Body of pancreas (tissue), 4 donors: ENCODE data around the gene ANO4. TPM values are rescaled to one million over a fixed set of nuclear protein-coding genes. Genes with fewer than 3 reads are reported as not detected.

Experiments
- ATAC-seq: fragments of 150-250 bp; one replicate; pipeline ENCODE4 v1.9.1; 2016
- DNase-seq, 4 donors: peaks; one replicate each; pipeline ENCODE4 v3.0.0-alpha.2; 2019
- H3K27ac ChIP-seq, 4 donors: fragments of 200-600 bp; sonication (generic); 1 replicate in 3 of 4; 2 replicates in 1 of 4; pipeline versions ENCODE4 v1.5.1 to v1.6.1; 2016 to 2019; ENCODE audit warnings: mild to moderate bottlenecking in 1 of 4, mixed read lengths in 1 of 4, moderate library complexity in 1 of 4
- H3K27me3 ChIP-seq, 2 donors: fragments of 200-600 bp; sonication (generic); one replicate each; pipeline ENCODE4 v1.6.0; 2016; ENCODE audit warnings: mild to moderate bottlenecking in 1 of 2
- H3K36me3 ChIP-seq, 2 donors: fragments of 200-600 bp; sonication (generic); replicated peaks in 1 of 2; 2 replicates each; pipeline ENCODE4 v1.5.1; 2016; ENCODE audit warnings: low read depth in 2 of 2; ENCODE audit not compliant: insufficient read depth in 1 of 2
- H3K4me1 ChIP-seq: fragments of 200-600 bp; sonication (generic); one replicate; pipeline ENCODE4 v1.6.0; 2016
- H3K4me3 ChIP-seq, 2 donors: fragments of 200-600 bp; sonication (generic); 1 replicate in 1 of 2; 2 replicates in 1 of 2; pipeline ENCODE4 v1.5.1; 2016 to 2019
- H3K9me3 ChIP-seq, 3 donors: fragments of 200-600 bp; sonication (generic); 1 replicate in 2 of 3; 2 replicates in 1 of 3; pipeline ENCODE4 v1.5.1; 2016
- POLR2A ChIP-seq, 3 donors: fragments of 450-650 bp; IDR thresholded peaks; one replicate each; pipeline ENCODE4 v1.6.1; 2016; ENCODE audit warnings: antibody characterized with exemption in 3 of 3, mild to moderate bottlenecking in 2 of 3
- WGBS, 2 donors: methylation state at CpG; one replicate each; pipeline ENCODE4 v1.1.5; 2017; 5-methylcytosine and 5-hydroxymethylcytosine counted together
- intact Hi-C: fragments of 100-400 bp; cut with DNase I; formaldehyde crosslinking; loops from one replicate; pipeline ENCODE4 v1.15.1; 2023
- total RNA-seq, 2 donors: library from RNA; depleted of rRNA; stranded (reverse); fragments of >200 nt; gene quantifications; one replicate each; pipeline ENCODE4 v1.1.0, GENCODE V29; 2016
- TF ChIP-seq, protein P1 (sequence below), 7 experiments: fragments of 450-650 bp in 4 of 7; fragments of 200-600 bp in 3 of 7; sonication (generic) in 3 of 7; IDR thresholded peaks; one replicate each; pipeline ENCODE4 v1.5.1; 2016 to 2019; ENCODE audit warnings: antibody characterized with exemption in 7 of 7

ANO4 gene
- total RNA-seq, 2 donors from 2014 or later, result 1.6 TPM; not detected in 1

DNA sequence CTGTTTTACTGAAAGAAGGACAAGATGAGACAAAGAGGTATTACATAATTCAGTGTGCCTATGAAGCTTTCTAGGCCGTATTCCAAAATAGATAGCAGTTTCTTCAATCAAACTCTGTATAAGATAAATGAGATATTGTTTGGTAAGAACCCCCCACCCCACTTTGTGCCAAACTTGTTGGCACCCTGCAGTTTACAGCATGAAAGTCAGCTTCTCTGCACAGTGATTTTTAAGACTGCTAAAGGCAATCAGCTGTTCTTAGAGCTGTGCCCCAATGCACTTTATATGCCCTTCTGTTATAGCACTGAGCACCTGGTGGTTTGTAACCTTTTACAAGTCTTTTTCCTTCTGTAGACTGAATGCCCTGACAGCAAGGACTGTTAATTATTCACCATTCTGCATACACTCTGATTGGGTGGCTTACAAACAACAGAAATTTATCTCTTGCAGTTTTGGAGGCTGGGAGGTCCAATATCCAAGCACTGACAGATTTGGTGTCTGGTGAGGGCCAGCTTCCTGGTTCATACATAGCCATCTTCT lies 76.7 kb downstream of the ANO4 start:
- ATAC-seq (no peak), DNase-seq (no peak)
- no peak for TF ChIP-seq POLR2A (IDR thresholded peaks at IDR 0.05)
- TF ChIP-seq, protein P1, sequence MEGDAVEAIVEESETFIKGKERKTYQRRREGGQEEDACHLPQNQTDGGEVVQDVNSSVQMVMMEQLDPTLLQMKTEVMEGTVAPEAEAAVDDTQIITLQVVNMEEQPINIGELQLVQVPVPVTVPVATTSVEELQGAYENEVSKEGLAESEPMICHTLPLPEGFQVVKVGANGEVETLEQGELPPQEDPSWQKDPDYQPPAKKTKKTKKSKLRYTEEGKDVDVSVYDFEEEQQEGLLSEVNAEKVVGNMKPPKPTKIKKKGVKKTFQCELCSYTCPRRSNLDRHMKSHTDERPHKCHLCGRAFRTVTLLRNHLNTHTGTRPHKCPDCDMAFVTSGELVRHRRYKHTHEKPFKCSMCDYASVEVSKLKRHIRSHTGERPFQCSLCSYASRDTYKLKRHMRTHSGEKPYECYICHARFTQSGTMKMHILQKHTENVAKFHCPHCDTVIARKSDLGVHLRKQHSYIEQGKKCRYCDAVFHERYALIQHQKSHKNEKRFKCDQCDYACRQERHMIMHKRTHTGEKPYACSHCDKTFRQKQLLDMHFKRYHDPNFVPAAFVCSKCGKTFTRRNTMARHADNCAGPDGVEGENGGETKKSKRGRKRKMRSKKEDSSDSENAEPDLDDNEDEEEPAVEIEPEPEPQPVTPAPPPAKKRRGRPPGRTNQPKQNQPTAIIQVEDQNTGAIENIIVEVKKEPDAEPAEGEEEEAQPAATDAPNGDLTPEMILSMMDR (IDR thresholded peaks at IDR 0.05), result no peak
- H3K4me3 ChIP-seq, result no peak overlapping the region
- H3K4me1 ChIP-seq, result no peaks in the 10 kb centered on the region
- H3K27me3 ChIP-seq, result no peaks in the 10 kb centered on the region
- H3K36me3 ChIP-seq, result no peaks in the 10 kb centered on the region
- 24 to 28% methylated on average over 1 of the region's 1 CpG for WGBS, 2 donors
- no peak overlapping the region for H3K27ac ChIP-seq
- intact Hi-C loops, result no loop called here
- H3K9me3 ChIP-seq, result peaks cover 0 to 5% (median 0%) of the 10 kb centered on the region in 3 donors

DNA sequence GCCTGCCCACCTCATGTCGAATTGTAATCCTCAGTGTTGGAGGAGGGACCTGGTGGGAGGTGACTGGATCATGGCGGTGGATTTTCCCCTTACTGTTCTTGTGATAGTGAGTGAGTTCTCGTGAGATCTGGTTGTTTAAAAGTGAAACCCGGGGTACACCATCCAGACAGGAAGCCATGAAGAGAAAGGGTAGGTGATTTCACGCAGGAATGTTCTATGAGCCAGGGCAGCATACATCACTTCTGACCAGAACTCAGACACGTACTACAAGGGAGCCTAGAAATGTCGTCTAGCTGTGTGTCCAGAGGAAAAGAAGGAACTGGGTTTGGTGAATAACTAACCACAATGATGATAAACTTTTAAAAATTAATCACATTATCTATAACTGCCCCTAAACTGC lies 80.6 kb downstream of the ANO4 start:
- H3K4me3 ChIP-seq, result no peak overlapping the region
- H3K36me3 ChIP-seq, result no peaks in the 10 kb centered on the region
- H3K27ac ChIP-seq, result no peak overlapping the region
- ATAC-seq (no peak), DNase-seq (no peak)
- intact Hi-C loops, result no loop called here
- peaks cover 0 to 5% (median 0%) of the 10 kb centered on the region in 3 donors for H3K9me3 ChIP-seq
- no peak for TF ChIP-seq POLR2A (IDR thresholded peaks at IDR 0.05)
- H3K27me3 ChIP-seq, result no peaks in the 10 kb centered on the region
- no peaks in the 10 kb centered on the region for H3K4me1 ChIP-seq
- 56 to 58% methylated on average over 7 of the region's 7 CpGs for WGBS, 2 donors

DNA sequence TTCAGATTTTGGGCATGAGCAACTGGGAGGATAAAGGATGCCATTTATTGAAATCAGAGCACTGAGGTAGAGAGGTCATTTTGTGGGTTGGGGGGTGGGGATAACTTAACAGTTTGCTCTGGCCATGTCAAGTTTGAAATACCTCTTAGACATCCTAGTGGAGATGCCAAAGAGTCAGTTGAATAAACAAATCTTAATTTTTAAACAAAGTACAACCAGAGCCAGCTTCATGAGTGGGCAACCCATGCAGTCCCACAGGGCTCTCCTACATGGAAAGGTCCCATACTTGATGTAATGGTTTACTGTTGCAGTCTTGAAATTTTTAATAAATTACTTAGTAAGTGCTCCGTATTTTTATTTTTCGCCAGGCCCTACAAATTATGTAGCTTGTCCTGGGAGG lies 81.2 kb downstream of the ANO4 start:
- TF ChIP-seq, protein P1 (IDR thresholded peaks at IDR 0.05), result no peak
- no peak for TF ChIP-seq POLR2A (IDR thresholded peaks at IDR 0.05)
- Histone ChIP-seq H3K27ac (no peak overlapping the region), H3K4me1 (no peaks in the 10 kb centered on the region), H3K36me3 (no peaks in the 10 kb centered on the region), H3K27me3 (no peaks in the 10 kb centered on the region), H3K9me3 (peaks cover 0 to 5% (median 0%) of the 10 kb centered on the region in 3 donors), H3K4me3 (no peak overlapping the region)
- ATAC-seq, result no peak
- intact Hi-C loops, result no loop called here
- no peak for DNase-seq
- 60 to 63% methylated on average over 2 of the region's 2 CpGs for WGBS, 2 donors

DNA sequence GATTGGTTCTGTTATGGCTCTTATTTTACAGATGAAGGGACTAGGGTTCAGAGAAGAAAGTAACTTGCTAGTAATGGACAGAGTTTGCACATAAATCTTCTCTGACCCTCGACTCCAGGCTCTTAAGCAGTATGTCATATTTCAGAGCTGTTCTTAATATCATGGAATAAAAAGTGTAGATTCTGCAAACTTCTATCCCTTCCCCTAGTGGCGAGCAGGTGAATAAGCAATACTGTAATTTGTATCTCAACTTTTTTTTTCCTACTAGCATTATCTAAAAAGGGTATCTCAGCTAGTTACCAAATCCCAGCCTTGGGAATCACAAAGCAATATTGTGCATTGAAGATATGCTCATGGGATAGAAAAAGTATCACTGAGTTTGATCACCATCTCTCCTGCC lies 83.2 kb downstream of the ANO4 start:
- TF ChIP-seq, protein P1 (IDR thresholded peaks at IDR 0.05), result peak in 1 of 7 experiments; percentile 9
- TF ChIP-seq POLR2A (IDR thresholded peaks at IDR 0.05), result no peak
- no peak overlapping the region for H3K27ac ChIP-seq
- H3K9me3 ChIP-seq, result peaks cover 0 to 5% (median 0%) of the 10 kb centered on the region in 3 donors
- no peak for DNase-seq
- 16 to 30% methylated on average over 2 of the region's 2 CpGs for WGBS, 2 donors
- no peak for ATAC-seq
- H3K27me3 ChIP-seq, result no peaks in the 10 kb centered on the region
- H3K36me3 ChIP-seq, result no peaks in the 10 kb centered on the region
- intact Hi-C loops, result no loop called here
- H3K4me1 ChIP-seq, result no peaks in the 10 kb centered on the region
- no peak overlapping the region for H3K4me3 ChIP-seq

DNA sequence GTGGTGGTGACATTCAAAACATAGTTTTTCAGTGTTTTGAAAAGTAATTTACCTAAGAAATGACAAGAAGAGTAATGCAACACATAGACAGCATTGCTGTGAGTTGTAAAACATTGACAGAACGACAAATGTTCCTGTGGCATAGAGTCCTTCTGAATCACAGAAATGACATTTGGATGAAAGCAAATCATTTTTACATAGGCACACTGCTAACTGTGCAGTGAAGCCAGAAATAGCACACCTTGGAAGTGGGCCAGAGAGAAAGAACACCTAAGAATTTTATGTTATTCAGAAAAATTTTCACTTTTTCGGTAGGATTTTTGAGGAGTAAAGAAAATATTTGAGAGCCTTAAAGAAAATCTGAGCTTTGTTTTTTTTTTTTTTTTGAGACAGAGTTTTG lies 100.6 kb downstream of the ANO4 start:
- WGBS, 2 donors, result 60 to 69% methylated on average over 2 of the region's 2 CpGs
- Histone ChIP-seq H3K36me3 (no peaks in the 10 kb centered on the region), H3K27ac (no peak overlapping the region), H3K27me3 (no peaks in the 10 kb centered on the region), H3K4me3 (no peak overlapping the region), H3K4me1 (no peaks in the 10 kb centered on the region), H3K9me3 (no peaks in the 10 kb centered on the region)
- DNase-seq (no peak), ATAC-seq (no peak)
- intact Hi-C loops, result no loop called here
- no peak for TF ChIP-seq POLR2A (IDR thresholded peaks at IDR 0.05)
- TF ChIP-seq, protein P1 (IDR thresholded peaks at IDR 0.05), result no peak
